ENCODE data around the gene ATP2B1. TPM values are rescaled to one million over a fixed set of nuclear protein-coding genes. Genes with fewer than 3 reads are reported as not detected.

The ATP2B1 gene
- total RNA-seq, 1 experiment from 2014 or later: 20.6 TPM

DNA sequence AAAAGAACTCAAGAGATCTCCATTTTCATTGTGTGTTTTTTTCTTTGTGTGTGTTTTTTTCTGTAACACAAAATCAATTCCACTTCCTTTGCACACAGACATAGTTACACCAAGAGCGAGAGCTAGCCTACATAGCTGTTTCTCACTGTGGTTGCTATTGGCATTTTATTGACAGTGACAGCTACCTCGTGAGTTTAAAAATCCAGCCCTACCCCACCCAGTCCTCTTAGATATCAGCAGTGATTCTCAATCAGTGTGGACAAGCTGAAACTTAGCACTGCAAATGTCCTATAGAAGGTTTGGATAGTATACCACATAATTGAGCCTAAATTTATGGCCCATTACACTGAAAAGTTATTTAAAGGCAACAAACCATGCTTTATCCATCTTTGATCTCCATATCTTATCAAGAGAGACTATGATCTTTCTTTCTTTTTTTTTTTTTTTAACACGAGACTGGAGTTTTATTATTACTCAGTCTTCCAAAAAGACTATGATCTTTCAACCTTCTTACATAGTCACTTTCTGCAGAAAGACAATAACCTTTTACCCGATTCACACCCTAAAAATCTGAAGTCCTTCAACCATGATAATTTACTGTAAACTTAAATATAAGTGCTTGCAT, 46.8 kb downstream of the ATP2B1 start:
- Histone ChIP-seq H3K9me3 (ENCODE audit: control insufficient read depth, low read depth, low read length) (no peaks in the 10 kb centered on the region), H2BK20ac (ENCODE audit: low read depth, low read length, poor library complexity, severe bottlenecking) (no peak overlapping the region), H3K14ac (ENCODE audit: insufficient read depth, low read length) (no peak overlapping the region), H4K91ac (ENCODE audit: insufficient read length, low read depth, low read length) (no peak overlapping the region), H2BK120ac (ENCODE audit: low read depth, low read length, poor library complexity, severe bottlenecking) (no peak overlapping the region), H4K20me1 (ENCODE audit: control insufficient read depth, insufficient read depth, insufficient read length) (no peaks in the 10 kb centered on the region), H3K4me2 (ENCODE audit: insufficient read depth, insufficient read length, low read length) (no peak overlapping the region), H3K4ac (ENCODE audit: low read depth, low read length) (no peak overlapping the region), H3K27ac (ENCODE audit: insufficient read length, low read depth, low read length) (no peak overlapping the region), H3K79me1 (ENCODE audit: insufficient read depth, low read depth, low read length, poor library complexity, severe bottlenecking) (no peaks in the 10 kb centered on the region), H2BK12ac (ENCODE audit: insufficient read length, low read depth, low read length) (no peak overlapping the region), H2BK5ac (ENCODE audit: insufficient read length, low read length) (no peak overlapping the region), H3K79me2 (ENCODE audit: insufficient read depth, low read length) (no peaks in the 10 kb centered on the region; the same call in 1 of the 2 replicates), H4K5ac (ENCODE audit: insufficient read length, low read depth, low read length) (no peak overlapping the region), H2BK15ac (ENCODE audit: low read depth, low read length) (no peak overlapping the region), H2AK5ac (ENCODE audit: insufficient read length, low read length) (no peak overlapping the region), H3K18ac (ENCODE audit: insufficient read length, low read depth, low read length) (no peak overlapping the region), H3K4me1 (ENCODE audit: insufficient read depth, low read length) (no peaks in the 10 kb centered on the region; the same call in 1 of the 2 replicates), H3K56ac (ENCODE audit: insufficient read length, low read depth, low read length) (no peak overlapping the region), H2AFZ (ENCODE audit: low read length) (no peak overlapping the region), H3K23me2 (ENCODE audit: insufficient read length, low read depth, low read length, poor library complexity, severe bottlenecking) (no peaks in the 10 kb centered on the region), H3K27me3 (ENCODE audit: insufficient read depth, low read length) (no peaks in the 10 kb centered on the region), H4K8ac (replicated peaks; ENCODE audit: insufficient read length, low read depth, low read length) (no peak overlapping the region), H3K23ac (ENCODE audit: insufficient read length, low read depth, low read length) (no peak overlapping the region), H3K9ac (ENCODE audit: extremely low read depth, insufficient read length, low read length) (no peak overlapping the region), H3T11ph (ENCODE audit: low read length) (no peak overlapping the region)
- H3K9me3 Mint-ChIP-seq: no peaks in the 10 kb centered on the region
- no peaks in the 10 kb centered on the region for H3K36me3 Mint-ChIP-seq (ENCODE audit: insufficient read depth in 1 of 3, low read depth in 3 of 3)
- 100% methylated on average over 1 of the region's 4 CpGs for WGBS (ENCODE audit: extremely low coverage, insufficient read length, low lambda C conversion rate)
- H3K27me3 Mint-ChIP-seq (ENCODE audit: low read depth): no peaks in the 10 kb centered on the region
- TF ChIP-seq, protein P1, sequence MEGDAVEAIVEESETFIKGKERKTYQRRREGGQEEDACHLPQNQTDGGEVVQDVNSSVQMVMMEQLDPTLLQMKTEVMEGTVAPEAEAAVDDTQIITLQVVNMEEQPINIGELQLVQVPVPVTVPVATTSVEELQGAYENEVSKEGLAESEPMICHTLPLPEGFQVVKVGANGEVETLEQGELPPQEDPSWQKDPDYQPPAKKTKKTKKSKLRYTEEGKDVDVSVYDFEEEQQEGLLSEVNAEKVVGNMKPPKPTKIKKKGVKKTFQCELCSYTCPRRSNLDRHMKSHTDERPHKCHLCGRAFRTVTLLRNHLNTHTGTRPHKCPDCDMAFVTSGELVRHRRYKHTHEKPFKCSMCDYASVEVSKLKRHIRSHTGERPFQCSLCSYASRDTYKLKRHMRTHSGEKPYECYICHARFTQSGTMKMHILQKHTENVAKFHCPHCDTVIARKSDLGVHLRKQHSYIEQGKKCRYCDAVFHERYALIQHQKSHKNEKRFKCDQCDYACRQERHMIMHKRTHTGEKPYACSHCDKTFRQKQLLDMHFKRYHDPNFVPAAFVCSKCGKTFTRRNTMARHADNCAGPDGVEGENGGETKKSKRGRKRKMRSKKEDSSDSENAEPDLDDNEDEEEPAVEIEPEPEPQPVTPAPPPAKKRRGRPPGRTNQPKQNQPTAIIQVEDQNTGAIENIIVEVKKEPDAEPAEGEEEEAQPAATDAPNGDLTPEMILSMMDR (conservative IDR thresholded peaks at IDR 0.05): no peak
- H3K4me3 Mint-ChIP-seq: no peak overlapping the region
- DNase-seq: no peak
- H3K4me1 Mint-ChIP-seq: peaks cover 10 to 13% of the 10 kb centered on the region in 2 experiments
- H3K27ac Mint-ChIP-seq: no peak overlapping the region
